Stimulated activated CD4-positive, alpha-beta T cell treated with anti-CD3 and anti-CD28 coated beads, Interleukin-4, amount 100 ng/mL, for 48 hours (primary cell): ENCODE results near the gene CASP8AP2.
A peak's percentile ranks its signal among the peaks of the same experiment; 100 is the strongest.
"Not testable (repeated sequence)": the region's sequence is repeated elsewhere in the genome, so short reads cannot be mapped to it uniquely, and the experiment has no call there.

Experiments used
- DNase-seq, 2 donors: peaks; one replicate each; pipeline ENCODE4 v3.0.0-alpha.2; 2020; ENCODE audit warnings: low read depth in 2 of 2

Gene CASP8AP2

DNA sequence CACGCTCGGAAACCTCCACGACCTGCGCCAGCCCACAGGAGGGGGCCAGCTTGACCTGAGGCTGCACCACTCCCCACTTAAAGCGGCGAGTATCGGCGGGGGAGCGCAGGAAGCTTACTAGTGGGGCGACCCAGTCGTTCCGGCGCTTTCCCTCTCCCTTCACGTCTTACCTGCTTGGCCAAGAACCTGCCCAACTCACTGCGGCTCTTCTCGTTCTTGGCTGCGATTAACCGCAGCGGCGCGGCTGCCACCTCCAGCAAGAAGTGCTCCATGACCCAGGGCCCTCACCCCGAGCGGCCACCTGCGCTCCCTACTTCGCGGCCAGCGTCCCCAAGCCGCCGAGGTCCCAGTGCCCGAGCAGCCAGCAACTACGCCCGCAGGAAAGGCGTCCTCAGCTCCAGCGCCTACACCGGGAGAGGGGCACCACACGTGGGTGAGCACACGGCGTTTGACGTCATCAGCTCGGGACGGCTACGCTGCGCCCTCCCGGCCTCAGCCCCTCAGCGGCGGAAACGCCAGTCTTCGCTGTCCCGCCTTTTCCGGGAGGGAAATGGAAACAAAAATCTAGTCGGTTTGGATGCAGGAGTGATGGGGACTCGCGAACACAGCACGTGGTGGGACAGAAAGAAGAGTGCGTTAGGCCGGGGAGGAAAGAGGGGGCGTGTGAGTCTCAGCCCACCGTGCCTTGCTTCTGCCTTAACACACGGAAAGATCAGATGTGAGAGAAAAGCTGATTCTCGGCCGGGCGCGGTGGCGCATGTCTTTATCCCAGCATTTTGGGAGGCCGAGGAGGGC lies 10.1 kb upstream of the CASP8AP2 start, which contains the start of gene MDN1:
TSS of gene MDN1 (minus strand) at position 459 of the 795 bp plus-strand sequence. CDS start at position 272, 187 bp downstream.
- peak; percentile 78 to 88 for DNase-seq

- no peak for DNase-seq
Observed at GRCh38 chr6:89826029-89826528, 3.6 kb upstream of the CASP8AP2 start.

DNA sequence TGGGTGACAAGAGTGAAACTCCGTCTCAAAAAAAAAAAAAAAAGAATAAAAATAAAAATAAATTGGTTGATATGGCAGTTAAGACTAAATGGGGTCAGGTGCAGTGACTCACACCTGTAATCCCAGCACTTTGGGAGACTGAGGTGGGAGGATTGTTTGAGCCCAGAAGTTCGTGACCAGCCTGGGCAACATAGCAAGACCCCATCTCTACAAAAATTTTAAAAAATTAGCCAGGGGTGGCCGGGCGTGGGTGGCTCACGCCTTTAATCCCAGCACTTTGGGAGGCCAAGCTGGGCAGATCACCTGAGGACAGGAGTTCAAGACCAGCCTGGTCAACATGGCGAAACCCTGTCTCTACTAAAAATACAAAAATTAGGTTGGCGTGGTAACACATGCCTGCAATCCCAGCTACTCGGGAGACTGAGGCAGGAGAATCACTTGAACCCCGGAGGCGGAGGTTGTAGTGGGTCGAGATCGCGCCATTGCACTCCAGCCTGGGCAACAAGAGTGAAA lies 1.1 kb upstream of the CASP8AP2 start:
- not testable (repeated sequence) for DNase-seq

- no peak for DNase-seq
Observed at GRCh38 chr6:89828988-89829471, 650 bp upstream of the CASP8AP2 start.

DNA sequence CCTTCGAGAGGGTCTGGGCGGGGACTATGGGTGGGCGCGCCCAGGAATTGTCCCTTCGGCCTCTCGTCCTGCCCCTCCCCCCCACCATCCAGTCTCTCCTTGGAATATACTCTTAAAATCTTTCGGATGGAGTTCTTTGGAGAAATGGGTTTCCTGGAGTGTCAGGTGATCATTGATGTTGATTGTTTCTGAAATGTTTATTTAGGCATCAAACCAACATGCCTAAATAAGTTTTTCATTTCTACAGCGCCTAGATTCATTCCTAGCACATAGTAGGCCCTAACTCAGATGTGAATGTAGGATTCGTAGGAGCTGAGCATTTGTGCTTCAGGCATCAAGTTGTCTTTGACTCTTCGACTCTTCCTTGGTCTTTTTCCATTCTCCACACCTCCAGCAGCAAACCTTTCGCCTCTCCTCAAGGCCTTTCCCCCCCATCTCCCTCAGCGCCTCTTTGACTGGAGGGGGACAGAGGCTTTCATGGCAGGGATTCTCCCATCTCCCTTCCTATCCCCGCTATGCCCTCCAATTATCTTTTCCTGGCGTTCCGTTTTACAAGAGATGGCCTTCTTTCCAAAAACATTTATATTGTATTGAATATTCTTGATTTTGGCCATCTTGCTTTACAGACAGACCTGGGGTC lies 610 bp downstream of the CASP8AP2 start:
- no peak for DNase-seq

- no peak for DNase-seq
Observed at GRCh38 chr6:89834884-89835792, 5.5 kb downstream of the CASP8AP2 start.

DNA sequence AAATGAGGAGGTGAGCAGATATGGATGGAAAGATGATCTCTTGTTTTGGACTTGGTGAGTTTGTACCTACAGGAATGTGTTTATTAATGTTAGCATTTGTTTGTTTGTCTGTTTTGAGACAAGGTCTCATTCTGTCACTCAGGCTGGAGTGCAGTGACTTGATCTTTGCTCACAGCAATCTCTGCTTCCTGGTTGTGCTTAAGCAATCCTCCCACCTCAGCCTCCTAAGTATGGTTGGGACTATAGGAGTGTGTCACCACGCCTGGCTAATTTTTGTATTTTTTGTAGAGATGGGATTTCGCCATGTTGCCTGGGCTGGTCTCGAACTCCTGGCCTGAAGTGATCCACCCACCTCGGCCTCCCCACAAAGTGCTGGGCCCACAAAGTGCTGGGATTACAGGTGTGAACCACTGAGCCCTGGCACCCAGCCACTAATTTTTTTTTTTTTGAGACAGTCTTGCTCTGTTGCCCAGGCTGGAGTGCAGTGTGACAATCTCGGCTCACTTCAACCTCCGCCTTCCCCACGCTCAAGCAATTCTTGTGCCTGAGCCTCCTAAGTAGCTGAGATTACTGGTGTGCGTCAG lies 7.1 kb downstream of the CASP8AP2 start:
- no peak for DNase-seq

DNA sequence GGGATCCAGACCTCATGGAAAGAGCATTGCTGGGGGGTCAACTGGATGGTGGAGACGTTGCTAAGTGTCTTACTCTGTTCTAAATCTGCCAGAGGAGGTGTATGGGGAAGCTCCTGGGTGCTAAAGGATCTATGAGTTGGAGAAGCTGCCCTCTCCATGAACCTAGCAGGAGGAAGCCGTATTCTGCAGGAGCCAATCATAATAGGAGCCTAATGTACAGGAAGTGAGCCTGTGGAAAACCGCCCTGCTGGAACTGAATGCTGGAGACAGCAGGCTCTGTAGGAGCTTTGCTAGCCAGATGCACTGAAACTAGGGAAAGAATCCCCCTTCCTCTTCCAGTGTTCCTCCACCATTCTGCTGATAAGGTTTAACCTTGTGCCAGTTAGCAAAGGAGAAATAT lies 10.9 kb downstream of the CASP8AP2 start:
- no peak for DNase-seq

GRCh38 chr6:89842228-89842627 lies 12.5 kb downstream of the CASP8AP2 start:
- no peak for DNase-seq

DNA sequence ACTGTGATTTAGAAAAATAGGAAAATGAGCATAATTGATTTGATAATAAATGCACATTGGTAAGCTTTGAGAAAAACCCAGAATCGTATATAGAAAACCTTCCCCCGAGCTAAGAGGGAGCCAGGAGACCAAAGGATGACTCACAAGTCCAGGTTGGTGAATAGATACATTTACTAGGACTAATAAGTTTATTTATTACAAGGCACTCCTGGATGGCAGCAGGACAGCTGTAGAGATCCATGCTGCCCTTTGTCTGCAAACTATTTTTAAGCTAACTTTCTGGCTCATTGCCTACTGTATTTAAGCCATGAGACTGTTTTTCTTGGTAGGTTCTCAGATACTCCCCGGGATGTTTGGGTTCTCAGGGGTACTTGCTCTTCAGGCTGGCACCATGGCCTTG lies 13.4 kb downstream of the CASP8AP2 start:
- DNase-seq, result no peak

GRCh38 chr6:89847513-89847912 lies 17.8 kb downstream of the CASP8AP2 start:
- DNase-seq, result not testable (repeated sequence)

GRCh38 chr6:89853068-89853467 lies 23.4 kb downstream of the CASP8AP2 start:
- no peak for DNase-seq

GRCh38 chr6:89858041-89858440 lies 28.4 kb downstream of the CASP8AP2 start:
- DNase-seq, result no peak

- DNase-seq, result no peak
Observed at GRCh38 chr6:89859744-89860143, 30.1 kb downstream of the CASP8AP2 start.

DNA sequence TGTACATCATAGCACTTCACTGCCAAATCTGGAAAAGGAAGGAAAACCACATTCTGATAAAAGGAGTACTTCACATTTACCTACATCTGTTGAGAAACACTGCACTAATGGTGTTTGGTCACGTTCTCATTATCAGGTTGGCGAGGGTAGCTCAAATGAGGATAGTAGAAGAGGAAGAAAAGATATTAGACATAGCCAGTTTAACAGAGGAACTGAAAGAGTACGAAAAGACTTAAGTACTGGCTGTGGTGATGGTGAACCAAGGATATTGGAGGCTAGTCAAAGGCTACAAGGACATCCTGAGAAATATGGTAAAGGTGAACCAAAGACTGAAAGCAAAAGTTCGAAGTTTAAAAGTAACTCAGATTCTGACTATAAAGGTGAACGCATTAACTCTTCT lies 32.6 kb downstream of the CASP8AP2 start:
- DNase-seq, result no peak

DNA sequence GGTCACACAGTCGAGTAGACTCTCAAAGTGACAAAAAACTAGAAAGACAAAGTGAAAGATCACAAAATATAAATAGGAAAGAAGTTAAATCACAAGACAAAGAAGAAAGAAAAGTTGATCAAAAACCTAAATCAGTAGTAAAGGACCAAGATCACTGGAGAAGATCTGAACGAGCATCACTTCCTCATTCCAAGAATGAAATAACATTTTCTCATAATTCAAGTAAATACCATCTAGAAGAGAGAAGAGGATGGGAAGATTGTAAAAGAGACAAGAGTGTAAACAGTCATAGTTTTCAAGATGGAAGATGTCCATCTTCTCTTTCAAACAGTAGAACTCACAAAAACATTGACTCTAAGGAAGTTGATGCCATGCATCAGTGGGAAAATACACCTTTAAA lies 33.0 kb downstream of the CASP8AP2 start:
- DNase-seq, result no peak

DNA sequence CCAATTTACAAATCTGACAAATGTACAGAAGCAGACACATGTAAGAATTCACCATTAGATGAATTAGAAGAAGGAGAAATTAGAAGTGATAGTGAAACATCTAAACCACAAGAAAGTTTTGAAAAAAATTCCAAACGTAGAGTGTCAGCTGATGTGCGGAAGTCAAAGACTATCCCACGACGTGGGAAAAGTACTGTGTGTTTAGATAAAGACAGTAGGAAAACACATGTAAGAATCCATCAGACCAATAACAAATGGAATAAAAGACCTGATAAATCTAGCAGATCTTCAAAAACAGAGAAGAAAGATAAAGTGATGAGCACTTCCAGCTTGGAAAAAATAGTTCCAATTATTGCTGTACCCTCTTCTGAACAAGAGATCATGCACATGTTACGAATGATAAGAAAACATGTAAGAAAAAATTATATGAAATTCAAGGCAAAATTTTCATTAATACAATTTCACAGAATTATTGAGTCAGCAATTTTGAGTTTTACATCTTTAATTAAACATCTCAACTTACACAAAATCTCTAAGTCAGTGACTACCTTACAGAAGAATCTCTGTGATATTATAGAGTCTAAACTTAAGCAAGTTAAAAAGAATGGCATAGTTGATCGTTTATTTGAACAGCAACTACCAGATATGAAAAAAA lies 36.5 kb downstream of the CASP8AP2 start:
- no peak for DNase-seq

DNA sequence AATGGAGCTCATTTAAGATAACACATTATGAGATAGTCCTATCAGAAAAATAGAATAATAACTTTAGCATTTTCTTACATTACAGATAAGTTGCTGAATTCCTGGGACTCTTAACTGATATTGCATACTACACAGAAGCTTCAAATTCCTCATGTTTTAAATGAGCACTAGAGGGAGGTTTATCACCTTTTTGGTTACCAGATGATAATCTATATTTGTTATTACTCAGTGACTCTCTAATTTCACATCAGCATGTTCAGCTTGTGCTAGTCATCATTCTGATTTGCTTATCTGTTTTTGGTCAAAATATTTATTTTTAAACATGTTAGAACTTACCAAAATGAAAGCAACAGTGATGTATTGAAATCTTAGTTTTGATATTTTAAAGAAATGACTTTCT lies 44.0 kb downstream of the CASP8AP2 start:
- no peak for DNase-seq

- no peak for DNase-seq
Observed at GRCh38 chr6:89874438-89874837, 44.8 kb downstream of the CASP8AP2 start.

DNA sequence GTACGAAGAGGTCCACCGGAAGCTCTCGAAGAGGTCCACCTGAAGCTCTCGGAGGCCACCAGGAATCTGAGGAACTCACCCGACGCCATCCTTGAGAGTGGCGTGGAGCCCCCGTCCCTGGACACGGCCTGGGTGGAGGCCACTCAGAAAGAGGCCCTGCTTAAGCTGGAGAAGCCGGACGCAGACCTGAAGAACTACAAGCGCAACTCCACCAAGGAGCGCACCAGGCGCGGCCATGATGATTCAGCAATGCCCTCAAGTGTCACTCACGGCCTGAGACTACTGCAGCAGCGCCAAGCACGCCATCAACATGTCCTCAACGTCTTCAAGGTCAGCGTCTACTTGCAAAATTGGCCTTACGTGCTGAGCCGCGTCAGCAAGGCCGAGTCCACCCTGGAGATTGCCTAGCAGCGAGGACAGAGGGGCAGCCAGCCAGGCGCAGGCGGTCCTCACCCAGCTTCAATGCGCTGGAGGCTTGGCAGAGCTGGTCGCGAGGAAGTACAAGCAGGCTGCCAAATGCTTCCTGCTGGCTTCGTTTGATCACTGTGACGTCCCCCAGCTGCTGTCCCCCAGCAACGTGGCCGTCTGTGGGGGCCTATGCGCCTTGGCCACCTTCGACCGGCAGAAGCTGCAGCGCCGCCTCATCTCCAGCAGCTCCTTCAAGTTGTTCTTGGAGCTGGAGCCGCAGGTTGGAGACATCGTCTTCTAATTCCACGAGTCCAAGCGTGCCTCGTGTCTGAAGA lies 56.9 kb downstream of the CASP8AP2 start:
- DNase-seq, result no peak
